ENCODE results near the gene SFMBT2. TPM values are rescaled to one million over a fixed set of nuclear protein-coding genes. Genes with fewer than 3 reads are reported as not detected.
A peak's percentile ranks its signal among the peaks of the same experiment; 100 is the strongest.

Gene SFMBT2
- total RNA-seq, 2 experiments from 2014 or later = 23.8 to 27.6 TPM

DNA sequence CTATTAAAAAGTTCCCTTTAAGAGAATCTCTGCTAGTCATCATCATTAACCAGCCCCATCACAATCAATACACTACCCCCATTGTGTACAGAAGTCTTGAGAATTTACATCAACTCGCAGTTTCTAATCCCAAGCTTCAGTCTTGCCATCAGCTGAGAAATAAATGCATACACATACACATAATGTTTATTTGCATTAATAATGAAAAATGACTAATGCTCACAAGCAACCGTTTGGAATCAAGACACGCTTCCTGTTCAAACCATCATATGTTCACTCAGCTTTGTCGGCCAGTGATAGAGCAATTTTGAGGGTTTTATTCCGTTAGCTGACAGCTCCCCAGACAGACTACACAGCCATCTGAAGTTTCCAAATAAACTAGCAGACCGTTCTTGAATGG, 287.1 kb downstream of the SFMBT2 start:
- no peak overlapping the region for H3K4me3 Mint-ChIP-seq
- ATAC-seq = no peak
- no peak overlapping the region for H3K27ac Mint-ChIP-seq
- no peaks in the 10 kb centered on the region for H3K27me3 Mint-ChIP-seq
- no peaks in the 10 kb centered on the region for H3K9me3 Mint-ChIP-seq
- POLR2A ChIA-PET = interaction anchor here (0.6 to 0.7 kb wide), 2 partner anchors 60 to 322 kb away, joined by 3 read pairs; no protein-coding TSS in a partner anchor
- CTCF ChIA-PET = interaction anchor here (2.0 kb wide), 1 partner anchor 294 kb away, joined by 9 read pairs; no protein-coding TSS in a partner anchor
- TF ChIP-seq, protein P1, sequence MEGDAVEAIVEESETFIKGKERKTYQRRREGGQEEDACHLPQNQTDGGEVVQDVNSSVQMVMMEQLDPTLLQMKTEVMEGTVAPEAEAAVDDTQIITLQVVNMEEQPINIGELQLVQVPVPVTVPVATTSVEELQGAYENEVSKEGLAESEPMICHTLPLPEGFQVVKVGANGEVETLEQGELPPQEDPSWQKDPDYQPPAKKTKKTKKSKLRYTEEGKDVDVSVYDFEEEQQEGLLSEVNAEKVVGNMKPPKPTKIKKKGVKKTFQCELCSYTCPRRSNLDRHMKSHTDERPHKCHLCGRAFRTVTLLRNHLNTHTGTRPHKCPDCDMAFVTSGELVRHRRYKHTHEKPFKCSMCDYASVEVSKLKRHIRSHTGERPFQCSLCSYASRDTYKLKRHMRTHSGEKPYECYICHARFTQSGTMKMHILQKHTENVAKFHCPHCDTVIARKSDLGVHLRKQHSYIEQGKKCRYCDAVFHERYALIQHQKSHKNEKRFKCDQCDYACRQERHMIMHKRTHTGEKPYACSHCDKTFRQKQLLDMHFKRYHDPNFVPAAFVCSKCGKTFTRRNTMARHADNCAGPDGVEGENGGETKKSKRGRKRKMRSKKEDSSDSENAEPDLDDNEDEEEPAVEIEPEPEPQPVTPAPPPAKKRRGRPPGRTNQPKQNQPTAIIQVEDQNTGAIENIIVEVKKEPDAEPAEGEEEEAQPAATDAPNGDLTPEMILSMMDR (IDR thresholded peaks at IDR 0.05) = no peak
- intact Hi-C loops (cut with micrococcal nuclease) = loop anchor here (5.0 kb wide), 1 partner anchor 294 kb away; no protein-coding TSS in a partner anchor
- H3K36me3 Mint-ChIP-seq (ENCODE audit: low read depth) = no peaks in the 10 kb centered on the region
- no peak for DNase-seq
- H3K4me1 Mint-ChIP-seq (ENCODE audit: low read depth) = peaks cover 7% of the 10 kb centered on the region

DNA sequence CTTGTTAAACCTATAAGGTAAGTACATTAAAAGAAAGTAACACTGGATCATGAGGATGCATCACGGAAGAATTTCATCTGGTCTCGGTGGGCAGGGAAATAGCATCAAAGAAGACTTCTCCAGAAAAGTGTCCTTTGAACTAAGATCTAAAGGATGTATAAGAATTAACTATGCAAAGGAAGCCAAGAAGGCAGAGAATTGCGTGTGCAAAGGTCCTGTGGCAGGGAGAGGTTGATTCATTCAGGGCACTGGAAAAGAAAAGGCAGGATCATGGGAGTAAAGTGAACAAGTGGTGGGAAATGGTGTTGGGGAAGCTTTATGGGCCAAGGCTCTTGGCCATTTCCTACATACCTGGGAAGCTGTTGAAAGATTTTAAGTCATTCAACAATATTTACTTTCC, 288.3 kb downstream of the SFMBT2 start:
- ChIA-PET CTCF (interaction anchor here (1.0 to 2.6 kb wide), 6 partner anchors 9 to 294 kb away, joined by 3 to 20 read pairs (median 10); partner anchors contain the start of gene SFMBT2), POLR2A (no interaction called here)
- Mint-ChIP-seq H3K36me3 (ENCODE audit: low read depth) (no peaks in the 10 kb centered on the region), H3K9me3 (no peaks in the 10 kb centered on the region), H3K4me1 (ENCODE audit: low read depth) (peaks cover 7% of the 10 kb centered on the region), H3K27ac (no peak overlapping the region), H3K4me3 (no peak overlapping the region), H3K27me3 (no peaks in the 10 kb centered on the region)
- ATAC-seq = no peak
- intact Hi-C loops (cut with micrococcal nuclease) = loop anchor here (5.0 kb wide), 1 partner anchor 295 kb away; no protein-coding TSS in a partner anchor
- DNase-seq = no peak
- TF ChIP-seq, protein P1 (IDR thresholded peaks at IDR 0.05) = no peak

DNA sequence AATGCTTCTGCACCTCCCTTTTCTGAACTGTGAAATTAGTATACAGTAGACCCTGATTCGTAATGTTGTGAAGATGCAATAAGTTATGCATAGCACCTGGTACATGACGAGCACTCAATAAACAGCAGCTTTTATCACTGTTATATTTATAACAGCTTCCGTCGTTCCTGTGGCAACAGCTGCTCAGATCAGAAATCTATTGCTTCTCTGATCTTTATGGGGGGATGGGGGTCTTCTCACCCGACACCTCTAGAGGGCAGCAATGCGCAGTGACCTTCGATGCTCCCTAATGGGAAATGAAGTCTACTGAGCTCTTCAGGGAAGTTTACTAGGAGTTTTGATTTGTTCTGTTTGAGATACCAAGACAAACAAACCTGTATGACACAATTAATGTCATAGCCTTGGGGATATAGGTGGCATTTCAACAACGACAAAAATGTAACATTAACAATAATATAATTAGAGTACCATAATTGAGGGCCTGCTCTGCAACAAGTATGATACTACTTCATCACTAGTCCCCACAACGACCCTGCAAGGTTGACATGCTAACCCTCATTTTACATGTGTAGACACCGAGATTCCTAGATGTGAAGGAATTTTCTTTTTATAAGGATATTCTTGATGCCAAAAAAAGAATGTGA, 289.6 kb downstream of the SFMBT2 start:
- POLR2A ChIA-PET = interaction anchor here (1.0 kb wide), 1 partner anchor 291 kb away, joined by 3 read pairs; no protein-coding TSS in a partner anchor
- intact Hi-C loops (cut with micrococcal nuclease) = loop anchor here (5.0 kb wide), 1 partner anchor 296 kb away; no protein-coding TSS in a partner anchor
- Mint-ChIP-seq H3K27me3 (no peaks in the 10 kb centered on the region), H3K27ac (peak overlapping the region; percentile 26), H3K36me3 (ENCODE audit: low read depth) (no peaks in the 10 kb centered on the region), H3K4me1 (ENCODE audit: low read depth) (peaks cover 7% of the 10 kb centered on the region), H3K4me3 (no peak overlapping the region), H3K9me3 (no peaks in the 10 kb centered on the region)
- ATAC-seq (peak; percentile 97), DNase-seq (peak; percentile 82)
- CTCF ChIA-PET = interaction anchor here (0.6 to 2.6 kb wide), 48 partner anchors 8 to 566 kb away, joined by 3 to 20 read pairs (median 4); partner anchors contain the start of gene SFMBT2
- TF ChIP-seq, protein P1 (IDR thresholded peaks at IDR 0.05) = peak; percentile 85

DNA sequence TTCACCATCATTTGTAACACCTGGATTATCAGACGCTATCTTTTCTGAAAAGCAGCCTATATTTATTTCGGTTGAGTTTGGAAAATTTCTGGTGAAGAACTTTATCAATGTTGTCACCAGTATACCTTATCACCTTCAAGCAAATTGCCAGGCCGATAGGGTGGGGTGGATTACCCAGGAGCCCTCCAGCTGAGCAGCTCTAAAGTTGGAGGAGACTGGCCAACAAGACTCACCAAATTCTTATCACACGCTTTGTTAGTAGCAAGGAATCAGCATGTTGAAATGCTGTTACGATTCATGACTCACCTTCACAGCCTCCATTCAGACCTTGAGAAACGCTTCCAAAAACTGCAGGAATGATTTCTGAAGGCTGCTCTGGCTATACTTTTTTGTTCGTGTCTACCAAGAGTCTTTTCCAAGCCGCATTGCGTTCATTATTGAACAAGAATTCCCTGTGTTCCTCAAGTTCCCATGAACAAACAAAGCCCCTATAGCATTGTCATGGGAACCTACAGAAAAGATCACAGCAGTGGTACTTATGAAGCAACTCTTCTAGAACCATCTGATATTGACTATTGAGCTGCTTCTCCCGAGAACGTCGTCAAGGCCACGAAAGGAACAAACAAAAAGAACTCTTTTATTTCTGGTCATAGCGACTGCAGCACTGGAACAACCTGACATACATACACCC, 291.4 kb downstream of the SFMBT2 start:
- no peak for DNase-seq
- peaks cover 7% of the 10 kb centered on the region for H3K4me1 Mint-ChIP-seq (ENCODE audit: low read depth)
- ChIA-PET CTCF (interaction anchor here (1.0 to 1.2 kb wide), 2 partner anchors 201 to 292 kb away, joined by 3 to 4 read pairs; partner anchors contain the start of gene SFMBT2), POLR2A (interaction anchor here (0.7 kb wide), 1 partner anchor 292 kb away, joined by 3 read pairs; no protein-coding TSS in a partner anchor)
- H3K36me3 Mint-ChIP-seq (ENCODE audit: low read depth) = no peaks in the 10 kb centered on the region
- intact Hi-C loops (cut with micrococcal nuclease) = loop anchor here (5.0 to 10.0 kb wide), 2 partner anchors 195 to 298 kb away; no protein-coding TSS in a partner anchor
- H3K27ac Mint-ChIP-seq = no peak overlapping the region
- no peaks in the 10 kb centered on the region for H3K27me3 Mint-ChIP-seq
- no peak overlapping the region for H3K4me3 Mint-ChIP-seq
- ATAC-seq = no peak
- TF ChIP-seq, protein P1 (IDR thresholded peaks at IDR 0.05) = no peak
- H3K9me3 Mint-ChIP-seq = no peaks in the 10 kb centered on the region
